LNCAP (cell line): Measurements from ENCODE around the gene RAB7A.

Experiments used
- CTCF ChIP-seq: fragments of 450-650 bp; IDR thresholded peaks from 2 replicates; pipeline ENCODE4 v1.5.1; 2017; ENCODE audit warnings: mild to moderate bottlenecking

Gene RAB7A

GRCh38 chr3:128706086-128706615 is 19.8 kb upstream of the RAB7A start:
- TF ChIP-seq CTCF = no peak

- no peak for TF ChIP-seq CTCF
Measured at GRCh38 chr3:128707928-128708494, 18.0 kb upstream of the RAB7A start.

- no peak for TF ChIP-seq CTCF
Measured at GRCh38 chr3:128709038-128709437, 16.9 kb upstream of the RAB7A start.

GRCh38 chr3:128709506-128710210 is 16.3 kb upstream of the RAB7A start:
- no peak for TF ChIP-seq CTCF

GRCh38 chr3:128710816-128711433 is 15.1 kb upstream of the RAB7A start:
- TF ChIP-seq CTCF = no peak

GRCh38 chr3:128712848-128713247 is 13.1 kb upstream of the RAB7A start:
- TF ChIP-seq CTCF = no peak

GRCh38 chr3:128714887-128715491 is 11.0 kb upstream of the RAB7A start:
- TF ChIP-seq CTCF = no peak
